ENCODE results near the gene RNF227.

The RNF227 gene

GRCh38 chr17:7929158-7930023, 13.3 kb upstream of the RNF227 start, which contains the start of gene KCNAB3:
Gene KCNAB3 (minus strand): TSS chr17:7929856. CDS start chr17:7929435, 421 bp downstream.
- DNase-seq = peak; percentile 71

- no peak for DNase-seq
These were observed 11.5 kb upstream of the RNF227 start for GRCh38 chr17:7927596-7927995.

- DNase-seq = peak; percentile 85
These were observed 6.9 kb upstream of the RNF227 start for GRCh38 chr17:7922845-7923628.

GRCh38 chr17:7922269-7922844, 6.3 kb upstream of the RNF227 start:
- DNase-seq = no peak

- DNase-seq = peak; percentile 31
These were observed 719 bp upstream of the RNF227 start for GRCh38 chr17:7916808-7917207.

- no peak for DNase-seq
These were observed 245 bp upstream of the RNF227 start for GRCh38 chr17:7916385-7916682.

- no peak for DNase-seq
These were observed 894 bp downstream of the RNF227 start for GRCh38 chr17:7915179-7915610.

GRCh38 chr17:7912927-7913524, 3.1 kb downstream of the RNF227 start:
- peak; percentile 72 for DNase-seq

- no peak for DNase-seq
These were observed 5.0 kb downstream of the RNF227 start for GRCh38 chr17:7911116-7911515.

GRCh38 chr17:7910711-7911110, 5.4 kb downstream of the RNF227 start:
- DNase-seq = no peak

GRCh38 chr17:7910281-7910680, 5.8 kb downstream of the RNF227 start:
- no peak for DNase-seq

- no peak for DNase-seq
These were observed 7.0 kb downstream of the RNF227 start for GRCh38 chr17:7909089-7909488.

- DNase-seq = no peak
These were observed 12.7 kb downstream of the RNF227 start for GRCh38 chr17:7903154-7904103.

GRCh38 chr17:7897773-7898172, 18.3 kb downstream of the RNF227 start:
- DNase-seq = peak; percentile 54

GRCh38 chr17:7897090-7897489, 19.0 kb downstream of the RNF227 start:
- no peak for DNase-seq

GRCh38 chr17:7894866-7895265, 21.2 kb downstream of the RNF227 start:
- no peak for DNase-seq

GRCh38 chr17:7894226-7894625, 21.9 kb downstream of the RNF227 start:
- no peak for DNase-seq

- no peak for DNase-seq
These were observed 22.8 kb downstream of the RNF227 start for GRCh38 chr17:7893187-7893880.

GRCh38 chr17:7889166-7889955, 26.7 kb downstream of the RNF227 start:
- peak; percentile 87 for DNase-seq

GRCh38 chr17:7888184-7888920, 27.7 kb downstream of the RNF227 start, which contains the start of gene CHD3:
Gene CHD3 (plus strand): TSS chr17:7888789. CDS start chr17:7889001, 212 bp downstream.
- DNase-seq = no peak

Data from fibroblast of skin of right quadriceps (primary cell).